OCI-LY7 (cell line): Measurements from ENCODE around the gene TMC1. TPM values are rescaled to one million over a fixed set of nuclear protein-coding genes. Genes with fewer than 3 reads are reported as not detected.
"Not testable (repeated sequence)": the region's sequence is repeated elsewhere in the genome, so short reads cannot be mapped to it uniquely, and the experiment has no call there.

Experiments
- BruUV-seq: library from RNA; stranded (reverse); fragments of 400-500 nt; replicated peaks from 2 replicates; lab custom pipeline; 2021; lab: Mats Ljungman, UMichigan
- CTCF ChIA-PET: fragments of 300-600 bp; sonication (Branson Sonifier 250); formaldehyde crosslinking; loops from one replicate; lab custom pipeline; 2022; ENCODE audit warnings: antibody characterized with exemption; ENCODE audit not compliant: unreplicated experiment; lab: Charles Lee
- POLR2A ChIA-PET: fragments of 300-600 bp; sonication (Branson Sonifier 250); formaldehyde crosslinking; loops from one replicate; lab custom pipeline; 2022; ENCODE audit warnings: antibody characterized with exemption; lab: Charles Lee
- DNase-seq: peaks from one replicate; pipeline ENCODE4 v3.0.0-alpha.2; 2015; ENCODE audit warnings: low spot score
- H2AFZ ChIP-seq: fragments of 200-600 bp; sonication (generic), shearing (Covaris generic); 2 replicates; pipeline ENCODE4 v1.6.1; 2014; ENCODE audit warnings: mild to moderate bottlenecking, antibody characterized with exemption, low read length, moderate library complexity
- H3K27ac ChIP-seq: fragments of 200-600 bp; sonication (generic); 2 replicates; pipeline ENCODE4 v1.5.1; 2014; ENCODE audit warnings: mixed run types, low read depth, mild to moderate bottlenecking, moderate library complexity, low read length, inconsistent platforms; ENCODE audit not compliant: poor library complexity, severe bottlenecking
- H3K36me3 ChIP-seq: fragments of 200-600 bp; sonication (generic); 2 replicates; pipeline ENCODE4 v1.6.1; 2014; ENCODE audit warnings: mild to moderate bottlenecking, antibody characterized with exemption, low read length, moderate library complexity, mixed read lengths; ENCODE audit not compliant: insufficient read depth
- H3K4me1 ChIP-seq: fragments of 200-600 bp; sonication (generic); 2 replicates; pipeline ENCODE4 v1.5.1; 2014; ENCODE audit warnings: mild to moderate bottlenecking, low read length; ENCODE audit not compliant: insufficient read depth, poor library complexity, severe bottlenecking
- H3K4me2 ChIP-seq: fragments of 200-600 bp; sonication (generic); 2 replicates; pipeline ENCODE4 v1.6.1; 2014; ENCODE audit warnings: mild to moderate bottlenecking, low read length
- H3K4me3 ChIP-seq: fragments of 200-600 bp; sonication (generic); 2 replicates; pipeline ENCODE4 v1.5.1; 2014; ENCODE audit warnings: mild to moderate bottlenecking, low read depth, low read length; ENCODE audit not compliant: poor library complexity, severe bottlenecking
- H3K79me2 ChIP-seq: fragments of 200-600 bp; sonication (generic); 2 replicates; pipeline ENCODE4 v1.6.1; 2016; ENCODE audit warnings: low read depth, mild to moderate bottlenecking, low read length, moderate library complexity, mixed read lengths; ENCODE audit not compliant: insufficient read depth
- H3K9me2 ChIP-seq: fragments of 200-600 bp; sonication (generic); 2 replicates; pipeline ENCODE4 v1.6.1; 2016; ENCODE audit warnings: mild to moderate bottlenecking, low read length, mixed read lengths; ENCODE audit not compliant: insufficient read depth
- H3K9me3 ChIP-seq: fragments of 200-600 bp; sonication (generic); 2 replicates; pipeline ENCODE4 v1.6.1; 2014; ENCODE audit warnings: mild to moderate bottlenecking, mixed run types, low read length, mixed read lengths
- H4K20me1 ChIP-seq: fragments of 200-600 bp; sonication (generic); 2 replicates; pipeline ENCODE4 v1.6.1; 2014; ENCODE audit warnings: mild to moderate bottlenecking, antibody characterized with exemption, low read length, moderate library complexity, mixed read lengths; ENCODE audit not compliant: insufficient read depth
- CTCF ChIP-seq: fragments of 200-600 bp; sonication (generic); conservative IDR thresholded peaks from 2 replicates; pipeline ENCODE4 v1.5.1; 2014; ENCODE audit warnings: mild to moderate bottlenecking, antibody characterized with exemption, low read length, moderate library complexity, mixed read lengths
- EZH2phosphoT487 ChIP-seq: fragments of 200-600 bp; sonication (generic); IDR thresholded peaks from 2 replicates; pipeline ENCODE4 v1.6.1; 2018; ENCODE audit warnings: low read depth, borderline replicate concordance, mild to moderate bottlenecking, mixed run types, antibody characterized with exemption, low read length, moderate library complexity, mixed read lengths
- intact Hi-C: fragments of 100-400 bp; cut with micrococcal nuclease; formaldehyde crosslinking; loops from one replicate; pipeline ENCODE4 v1.10.0; 2022; ENCODE audit not compliant: unreplicated experiment
- total RNA-seq, 2 experiments: library from RNA; depleted of rRNA in 1 of 2; stranded (reverse); fragments of >200 nt in 1 of 2; shearing (Covaris generic) in 1 of 2; gene quantifications; 2 replicates each; pipeline ENCODE4 v1.2.3, GENCODE V29; 2014 to 2022

Gene TMC1
- total RNA-seq, 2 experiments from 2014 or later, result not detected

DNA sequence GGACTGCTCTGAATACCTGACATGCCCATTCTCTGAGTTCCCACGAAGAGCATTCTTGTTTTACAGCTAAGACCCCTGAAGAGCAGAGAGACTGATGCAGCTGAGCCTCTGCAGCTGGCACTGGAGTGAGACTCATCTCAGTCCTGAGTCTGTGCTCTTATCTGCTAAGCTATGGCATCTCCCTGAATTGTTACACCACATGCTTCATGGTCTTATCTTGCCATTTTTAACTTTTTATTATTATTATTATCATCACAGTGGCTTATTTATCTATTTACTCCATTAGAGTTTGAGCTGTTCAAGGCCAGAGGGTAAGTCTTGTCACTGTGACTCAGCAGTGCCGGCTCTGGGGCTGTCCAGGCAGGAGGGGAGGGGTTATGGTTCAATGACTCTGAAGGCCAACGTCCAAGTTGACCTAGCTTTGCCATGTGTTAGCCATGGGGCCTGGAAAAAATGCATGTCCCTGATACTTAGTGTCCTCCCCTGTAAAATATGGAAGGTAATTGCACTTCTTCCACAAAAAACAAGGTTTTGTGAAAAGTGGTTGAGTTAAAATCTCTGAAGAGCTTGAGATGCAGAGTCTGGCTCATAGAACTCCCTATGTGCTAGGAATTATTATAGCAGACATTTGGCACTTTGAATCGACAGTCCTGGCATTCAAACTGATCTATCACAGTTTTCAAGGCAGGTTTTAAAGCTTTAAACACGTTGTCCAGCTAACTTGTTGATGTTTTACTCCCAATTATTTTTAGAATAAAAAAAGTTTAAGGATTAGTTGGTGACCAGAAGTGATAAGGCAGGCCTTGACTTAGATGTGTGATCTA lies 336.9 kb downstream of the TMC1 start:
- no peaks in the 10 kb centered on the region for H3K79me2 ChIP-seq
- no peak for DNase-seq
- H3K4me3 ChIP-seq, result no peak overlapping the region
- H3K9me2 ChIP-seq, result no peaks in the 10 kb centered on the region
- H3K9me3 ChIP-seq, result no peaks in the 10 kb centered on the region
- CTCF ChIA-PET, result no interaction called here
- H3K4me1 ChIP-seq, result no peaks in the 10 kb centered on the region
- H4K20me1 ChIP-seq, result no peaks in the 10 kb centered on the region
- BruUV-seq, result no TSS peak
- H3K36me3 ChIP-seq, result no peaks in the 10 kb centered on the region
- H3K4me2 ChIP-seq, result no peak overlapping the region
- H2AFZ ChIP-seq, result no peak overlapping the region
- intact Hi-C loops, result loop anchor here (5.0 kb wide), 1 partner anchor 224 kb away; no protein-coding TSS in a partner anchor
- POLR2A ChIA-PET, result interaction anchor here (0.6 to 0.8 kb wide), 2 partner anchors 24 to 37 kb away, joined by 3 read pairs; no protein-coding TSS in a partner anchor
- TF ChIP-seq CTCF (no peak), EZH2phosphoT487 (no peak)
- no peak overlapping the region for H3K27ac ChIP-seq

DNA sequence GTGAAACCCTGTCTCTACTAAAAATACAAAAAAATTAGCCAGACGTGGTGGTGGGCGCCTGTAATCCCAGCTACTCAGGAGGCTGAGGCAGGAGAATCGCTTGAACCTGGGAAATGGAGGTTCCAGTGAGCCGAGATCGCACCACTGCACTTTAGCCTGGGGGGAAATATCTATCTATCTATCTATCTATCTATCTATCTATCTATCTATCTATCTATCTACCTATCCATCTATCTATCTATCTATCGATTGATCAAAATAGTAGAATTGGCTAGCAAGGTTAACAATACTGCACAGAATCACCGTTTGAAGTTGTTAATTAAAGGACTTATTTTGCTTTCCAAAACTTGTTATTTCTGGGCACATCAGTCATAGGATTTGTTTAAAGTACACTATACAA lies 341.4 kb downstream of the TMC1 start:
- H3K27ac ChIP-seq, intact Hi-C loops, H3K4me2 ChIP-seq, H4K20me1 ChIP-seq, H3K9me2 ChIP-seq, H2AFZ ChIP-seq, H3K9me3 ChIP-seq, H3K79me2 ChIP-seq, H3K36me3 ChIP-seq, H3K4me3 ChIP-seq, CTCF ChIA-PET, H3K4me1 ChIP-seq, DNase-seq, BruUV-seq, POLR2A ChIA-PET: not testable (repeated sequence)

DNA sequence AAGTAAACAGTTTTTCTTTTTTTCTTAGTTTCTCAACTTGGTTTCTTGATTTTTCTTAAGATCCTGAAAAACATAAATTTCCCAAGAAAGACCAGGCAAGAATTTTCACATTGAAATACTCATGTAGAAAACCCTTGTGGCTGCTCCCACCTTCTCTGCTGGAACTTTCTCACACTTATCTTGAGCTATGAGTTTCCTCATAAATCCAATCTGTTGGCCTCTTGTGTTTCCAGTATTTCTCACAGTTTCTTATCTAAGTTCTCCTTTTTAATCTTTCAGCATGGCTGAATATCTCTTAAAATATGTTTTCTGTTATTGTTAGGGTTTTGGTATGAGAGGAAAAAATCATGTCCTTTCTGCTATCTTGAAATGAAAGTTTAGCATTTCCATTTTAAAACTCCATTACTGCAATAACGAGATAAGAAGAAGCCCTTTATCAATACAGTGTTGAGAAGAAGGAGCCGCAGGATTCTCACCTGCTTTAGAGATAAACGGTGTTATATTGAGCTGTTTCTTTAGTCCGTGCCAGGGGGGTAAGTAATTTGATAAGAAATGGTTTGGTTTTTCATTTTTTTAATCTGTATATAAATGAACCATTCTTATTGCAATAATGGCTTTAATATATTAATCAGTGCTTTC lies 342.2 kb downstream of the TMC1 start:
- Histone ChIP-seq H3K4me1 (no peaks in the 10 kb centered on the region), H3K79me2 (no peaks in the 10 kb centered on the region), H3K27ac (no peak overlapping the region), H3K9me2 (no peaks in the 10 kb centered on the region), H3K4me3 (no peak overlapping the region), H3K36me3 (no peaks in the 10 kb centered on the region), H4K20me1 (no peaks in the 10 kb centered on the region), H2AFZ (no peak overlapping the region), H3K4me2 (no peak overlapping the region), H3K9me3 (no peaks in the 10 kb centered on the region)
- ChIA-PET CTCF (no interaction called here), POLR2A (interaction anchor here (0.7 kb wide), 1 partner anchor 11 kb away, joined by 4 read pairs; no protein-coding TSS in a partner anchor)
- intact Hi-C loops, result no loop called here
- DNase-seq, result no peak
- no TSS peak for BruUV-seq
- TF ChIP-seq EZH2phosphoT487 (no peak), CTCF (no peak)
